GM12874 (cell line): ENCODE data around the gene GIT2.

Source experiments
- TF ChIP-seq, protein P1 (sequence below): IDR thresholded peaks from 2 replicates; pipeline ENCODE4 v1.5.1; 2011; ENCODE audit warnings: low read depth, mild to moderate bottlenecking, control low read depth, low read length, moderate library complexity; ENCODE audit not compliant: insufficient read depth

GIT2 gene

GRCh38 chr12:109914461-109914860 is 81.7 kb downstream of the GIT2 start:
- TF ChIP-seq, protein P1, sequence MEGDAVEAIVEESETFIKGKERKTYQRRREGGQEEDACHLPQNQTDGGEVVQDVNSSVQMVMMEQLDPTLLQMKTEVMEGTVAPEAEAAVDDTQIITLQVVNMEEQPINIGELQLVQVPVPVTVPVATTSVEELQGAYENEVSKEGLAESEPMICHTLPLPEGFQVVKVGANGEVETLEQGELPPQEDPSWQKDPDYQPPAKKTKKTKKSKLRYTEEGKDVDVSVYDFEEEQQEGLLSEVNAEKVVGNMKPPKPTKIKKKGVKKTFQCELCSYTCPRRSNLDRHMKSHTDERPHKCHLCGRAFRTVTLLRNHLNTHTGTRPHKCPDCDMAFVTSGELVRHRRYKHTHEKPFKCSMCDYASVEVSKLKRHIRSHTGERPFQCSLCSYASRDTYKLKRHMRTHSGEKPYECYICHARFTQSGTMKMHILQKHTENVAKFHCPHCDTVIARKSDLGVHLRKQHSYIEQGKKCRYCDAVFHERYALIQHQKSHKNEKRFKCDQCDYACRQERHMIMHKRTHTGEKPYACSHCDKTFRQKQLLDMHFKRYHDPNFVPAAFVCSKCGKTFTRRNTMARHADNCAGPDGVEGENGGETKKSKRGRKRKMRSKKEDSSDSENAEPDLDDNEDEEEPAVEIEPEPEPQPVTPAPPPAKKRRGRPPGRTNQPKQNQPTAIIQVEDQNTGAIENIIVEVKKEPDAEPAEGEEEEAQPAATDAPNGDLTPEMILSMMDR = no peak

GRCh38 chr12:109912855-109913321 is 83.3 kb downstream of the GIT2 start:
- TF ChIP-seq, protein P1 = no peak

- TF ChIP-seq, protein P1 = peak; percentile 48; the same call in 1 of the 2 replicates
These were observed 85.2 kb downstream of the GIT2 start for GRCh38 chr12:109910969-109911348.

- TF ChIP-seq, protein P1 = no peak
These were observed 85.8 kb downstream of the GIT2 start for GRCh38 chr12:109910254-109910968.

- TF ChIP-seq, protein P1 = no peak
These were observed 90.9 kb downstream of the GIT2 start for GRCh38 chr12:109905301-109905700.

GRCh38 chr12:109902891-109903418 is 93.2 kb downstream of the GIT2 start:
- TF ChIP-seq, protein P1 = no peak

- TF ChIP-seq, protein P1 = no peak
These were observed 95.2 kb downstream of the GIT2 start for GRCh38 chr12:109900752-109901580.
